Measurements from ENCODE around the gene RFPL2.

RFPL2 gene

DNA sequence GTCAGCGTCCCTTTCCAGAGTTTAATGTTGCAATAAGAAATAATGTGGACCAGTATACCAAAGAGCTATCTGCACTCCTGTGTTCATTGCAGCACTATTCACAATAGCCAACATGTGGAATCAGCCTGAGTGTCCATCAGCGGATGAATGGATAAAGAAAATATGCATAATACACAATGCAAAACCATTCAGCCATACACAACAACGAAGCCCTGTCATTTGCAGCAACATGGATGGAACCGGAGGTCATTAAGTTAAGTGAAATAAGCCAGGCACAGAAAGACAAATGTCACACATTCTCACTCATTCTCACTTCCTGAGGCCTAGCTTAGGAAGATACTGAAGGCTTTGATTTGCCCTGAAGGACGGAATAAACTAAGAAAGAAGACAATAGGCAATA, 28.2 kb upstream of the RFPL2 start:
- Histone ChIP-seq H4K20me1 (no peaks in the 10 kb centered on the region), H3K4me3 (no peak overlapping the region), H3K4me1 (peaks cover 0 to 35% (median 0%) of the 10 kb centered on the region in 10 experiments; a peak in 6 of 20 replicates), H3K4me2 (peak overlapping the region in 3 of 11 experiments; percentile 19 to 80 (median 71); a peak in 5 of 22 replicates), H3K27me3 (no peaks in the 10 kb centered on the region), H3K27ac (peak overlapping the region in 1 of 11 experiments; percentile 25; a peak in 1 of 22 replicates), H3K9ac (no peak overlapping the region), H3K36me3 (no peaks in the 10 kb centered on the region), H3K9me3 (replicated peaks in 1 of 11) (no peaks in the 10 kb centered on the region)
- no peak for TF ChIP-seq Cebpa-rat (IDR thresholded peaks at IDR 0.05)

GRCh38 chr22:32232191-32232830, 27.4 kb upstream of the RFPL2 start:
- Histone ChIP-seq H3K9ac (no peak overlapping the region), H3K27me3 (no peaks in the 10 kb centered on the region), H3K4me1 (peaks cover 0 to 39% (median 0%) of the 10 kb centered on the region in 10 experiments; a peak in 6 of 20 replicates), H3K4me3 (no peak overlapping the region), H4K20me1 (no peaks in the 10 kb centered on the region), H3K27ac (peak overlapping the region in 2 of 11 experiments; percentile 15 to 25; a peak in 4 of 22 replicates), H3K4me2 (peak overlapping the region in 3 of 11 experiments; percentile 19 to 80 (median 71); a peak in 5 of 22 replicates), H3K36me3 (no peaks in the 10 kb centered on the region), H3K9me3 (replicated peaks in 1 of 11) (no peaks in the 10 kb centered on the region)
- no peak for TF ChIP-seq Cebpa-rat (IDR thresholded peaks at IDR 0.05)

DNA sequence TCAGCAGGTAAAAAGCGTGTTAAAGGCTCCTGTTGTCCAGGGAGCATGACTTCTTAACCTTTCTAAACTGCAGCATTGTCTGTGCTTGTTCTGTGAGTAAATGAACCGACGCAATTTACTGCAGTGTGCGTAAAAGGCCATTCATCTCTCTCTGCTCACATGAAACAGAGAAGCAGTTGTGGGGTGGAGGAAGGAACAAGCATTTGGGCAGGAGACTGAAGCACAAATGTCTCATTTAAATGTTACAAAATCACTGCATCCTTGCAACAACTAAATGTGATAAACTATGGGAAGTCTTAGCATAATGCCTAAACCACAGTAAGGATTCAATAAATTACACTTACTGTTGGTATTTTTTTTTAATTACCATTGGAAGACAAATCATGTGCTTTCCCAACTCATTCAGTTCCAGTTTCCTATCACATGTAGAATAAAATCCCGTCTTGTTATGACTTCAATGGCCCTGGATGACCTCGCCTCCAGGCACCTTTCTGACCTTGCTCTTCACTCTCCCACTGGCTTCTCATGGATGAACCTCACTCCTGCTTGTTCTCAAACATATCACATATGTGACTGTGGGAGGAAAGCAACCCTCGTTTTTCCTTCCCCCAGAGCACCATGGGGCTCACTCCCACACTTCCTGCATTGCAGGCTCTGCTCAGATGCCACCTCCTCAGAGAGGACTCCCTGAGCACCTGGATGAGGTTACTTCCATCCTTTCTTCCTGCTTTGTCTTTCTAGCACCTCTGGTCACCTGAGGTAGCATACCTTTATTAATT, 21.6 kb upstream of the RFPL2 start:
- Histone ChIP-seq H3K4me3 (no peak overlapping the region), H3K9me3 (replicated peaks in 1 of 11) (no peaks in the 10 kb centered on the region), H3K27ac (peak overlapping the region in 2 of 11 experiments; percentile 29 to 38; a peak in 3 of 22 replicates), H3K36me3 (no peaks in the 10 kb centered on the region), H3K27me3 (no peaks in the 10 kb centered on the region), H3K9ac (0 out of 22 replicates have a peak overlapping the region, but pooled peaks of 1 of the 11 experiments have one; percentile 33), H4K20me1 (no peaks in the 10 kb centered on the region), H3K4me2 (peak overlapping the region in 2 of 11 experiments; percentile 25 to 72; a peak in 4 of 22 replicates), H3K4me1 (peaks cover 0 to 59% (median 0%) of the 10 kb centered on the region in 10 experiments; a peak in 4 of 20 replicates)
- no peak for TF ChIP-seq Cebpa-rat (IDR thresholded peaks at IDR 0.05)

DNA sequence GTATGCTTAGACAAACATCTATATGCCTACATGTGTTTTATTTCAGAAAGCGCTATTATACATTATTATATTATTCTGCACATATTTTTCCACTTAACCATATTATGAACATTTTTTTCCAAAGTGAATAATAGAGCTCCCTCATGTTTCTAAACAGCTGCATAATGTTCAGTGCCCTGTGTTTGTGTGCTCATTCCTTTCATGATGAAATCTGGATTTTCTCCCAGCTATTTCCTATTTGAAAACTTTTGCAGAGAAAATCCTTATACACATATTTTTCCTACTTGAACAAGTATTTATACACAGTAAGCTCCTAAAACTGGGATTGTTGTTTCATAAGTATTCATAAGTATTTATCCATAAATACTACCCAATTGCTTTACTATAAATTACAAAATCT, 18.1 kb upstream of the RFPL2 start:
- Histone ChIP-seq H3K4me1 (peaks cover 0 to 82% (median 0%) of the 10 kb centered on the region in 10 experiments; a peak in 6 of 20 replicates), H4K20me1 (no peaks in the 10 kb centered on the region), H3K4me2 (no peak overlapping the region), H3K9ac (no peak overlapping the region), H3K27me3 (no peaks in the 10 kb centered on the region), H3K9me3 (replicated peaks in 1 of 11) (no peaks in the 10 kb centered on the region), H3K36me3 (no peaks in the 10 kb centered on the region), H3K27ac (no peak overlapping the region), H3K4me3 (no peak overlapping the region)
- TF ChIP-seq Cebpa-rat (IDR thresholded peaks at IDR 0.05): no peak

DNA sequence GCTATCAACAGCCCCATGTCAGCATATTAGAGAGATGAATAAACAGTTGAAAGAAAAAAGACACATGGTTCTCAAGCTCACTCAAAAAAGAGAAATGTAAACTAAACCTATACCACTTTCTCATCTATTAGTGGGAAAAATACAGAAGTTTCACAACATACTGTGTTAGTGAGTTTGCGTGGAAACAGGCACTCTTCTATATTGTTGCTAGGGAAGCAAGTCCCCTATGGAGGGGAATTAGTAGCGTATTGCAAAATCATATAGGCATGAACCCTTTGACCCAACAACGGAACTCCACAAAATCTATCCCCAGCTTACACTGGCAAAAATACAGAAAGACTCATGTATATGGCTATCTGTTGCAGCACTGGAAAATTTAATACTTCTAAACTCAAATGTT, 14.2 kb upstream of the RFPL2 start:
- Histone ChIP-seq H3K4me3 (no peak overlapping the region), H3K27me3 (no peaks in the 10 kb centered on the region), H3K9ac (peak overlapping the region in 3 of 11 experiments; percentile 24 to 52 (median 51); a peak in 3 of 22 replicates), H3K36me3 (no peaks in the 10 kb centered on the region), H3K27ac (peak overlapping the region in 3 of 11 experiments; percentile 65 to 83 (median 67); a peak in 5 of 22 replicates), H4K20me1 (no peaks in the 10 kb centered on the region), H3K9me3 (replicated peaks in 1 of 11) (no peaks in the 10 kb centered on the region), H3K4me1 (peaks cover 0 to 61% (median 0%) of the 10 kb centered on the region in 10 experiments; a peak in 6 of 20 replicates), H3K4me2 (peak overlapping the region in 3 of 11 experiments; percentile 27 to 63 (median 48); a peak in 4 of 22 replicates)
- TF ChIP-seq Cebpa-rat (IDR thresholded peaks at IDR 0.05): peak in 2 of 11 experiments; percentile 28 to 42; a peak in 2 of 22 replicates

GRCh38 chr22:32218470-32218869, 13.6 kb upstream of the RFPL2 start:
- no peaks in the 10 kb centered on the region for H4K20me1 ChIP-seq
- H3K27ac ChIP-seq: peak overlapping the region in 3 of 11 experiments; percentile 65 to 83 (median 67); a peak in 5 of 22 replicates
- H3K4me3 ChIP-seq: no peak overlapping the region
- H3K9me3 ChIP-seq (replicated peaks in 1 of 11): no peaks in the 10 kb centered on the region
- H3K4me1 ChIP-seq: peaks cover 0 to 55% (median 0%) of the 10 kb centered on the region in 10 experiments; a peak in 6 of 20 replicates
- H3K27me3 ChIP-seq: no peaks in the 10 kb centered on the region
- no peak for TF ChIP-seq Cebpa-rat (IDR thresholded peaks at IDR 0.05)
- H3K36me3 ChIP-seq: no peaks in the 10 kb centered on the region
- H3K4me2 ChIP-seq: peak overlapping the region in 3 of 11 experiments; percentile 27 to 63 (median 48); a peak in 5 of 22 replicates
- H3K9ac ChIP-seq: peak overlapping the region in 3 of 11 experiments; percentile 24 to 52 (median 51); a peak in 3 of 22 replicates

- H3K4me3 ChIP-seq: no peak overlapping the region
- TF ChIP-seq Cebpa-rat (IDR thresholded peaks at IDR 0.05): no peak
These were observed 12.6 kb upstream of the RFPL2 start for GRCh38 chr22:32217465-32217864.

GRCh38 chr22:32216911-32217310, 12.0 kb upstream of the RFPL2 start:
- no peaks in the 10 kb centered on the region for H3K36me3 ChIP-seq
- H3K9ac ChIP-seq: no peak overlapping the region
- H3K4me2 ChIP-seq: peak overlapping the region in 2 of 11 experiments; percentile 36 to 63; a peak in 3 of 22 replicates
- H3K4me3 ChIP-seq: no peak overlapping the region
- no peaks in the 10 kb centered on the region for H4K20me1 ChIP-seq
- peaks cover 0 to 50% (median 6%) of the 10 kb centered on the region in 10 experiments; a peak in 15 of 20 replicates for H3K4me1 ChIP-seq
- H3K27ac ChIP-seq: peak overlapping the region in 1 of 11 experiments; percentile 83; a peak in 1 of 22 replicates
- no peaks in the 10 kb centered on the region for H3K27me3 ChIP-seq
- TF ChIP-seq Cebpa-rat (IDR thresholded peaks at IDR 0.05): no peak
- no peaks in the 10 kb centered on the region for H3K9me3 ChIP-seq (replicated peaks in 1 of 11)

More at GRCh38 chr22:32217465-32217864, 12.6 kb upstream of the RFPL2 start:
- Histone ChIP-seq H3K4me2 (peak overlapping the region in 2 of 11 experiments; percentile 42 to 63; a peak in 3 of 22 replicates), H3K27me3 (no peaks in the 10 kb centered on the region), H4K20me1 (no peaks in the 10 kb centered on the region), H3K27ac (peak overlapping the region in 2 of 11 experiments; percentile 67 to 83; a peak in 4 of 22 replicates), H3K9me3 (replicated peaks in 1 of 11) (no peaks in the 10 kb centered on the region), H3K36me3 (no peaks in the 10 kb centered on the region), H3K9ac (no peak overlapping the region), H3K4me1 (peaks cover 0 to 50% (median under 1%) of the 10 kb centered on the region in 10 experiments; a peak in 10 of 20 replicates)

All from BLaER1 treated with 17β-estradiol and CSF1 and Interleukin-3, amounts not matched to agents 10 nM and 100 nM (cell line).